Occipital lobe (tissue), 2 donors: ENCODE results near the gene ZNF467. TPM values are rescaled to one million over a fixed set of nuclear protein-coding genes. Genes with fewer than 3 reads are reported as not detected.
A peak's percentile ranks its signal among the peaks of the same experiment; 100 is the strongest.

ENCODE experiments used
- DNase-seq: peaks from one replicate; lab custom pipeline; 2025; lab: John Stamatoyannopoulos, UW
- total RNA-seq: library from RNA; depleted of rRNA; stranded (reverse); fragments of >200 nt; gene quantifications from one replicate; pipeline ENCODE4 v1.2.3, GENCODE V29; 2014

The ZNF467 gene
- total RNA-seq, 1 donor from 2014 or later, result 1.2 TPM

DNA sequence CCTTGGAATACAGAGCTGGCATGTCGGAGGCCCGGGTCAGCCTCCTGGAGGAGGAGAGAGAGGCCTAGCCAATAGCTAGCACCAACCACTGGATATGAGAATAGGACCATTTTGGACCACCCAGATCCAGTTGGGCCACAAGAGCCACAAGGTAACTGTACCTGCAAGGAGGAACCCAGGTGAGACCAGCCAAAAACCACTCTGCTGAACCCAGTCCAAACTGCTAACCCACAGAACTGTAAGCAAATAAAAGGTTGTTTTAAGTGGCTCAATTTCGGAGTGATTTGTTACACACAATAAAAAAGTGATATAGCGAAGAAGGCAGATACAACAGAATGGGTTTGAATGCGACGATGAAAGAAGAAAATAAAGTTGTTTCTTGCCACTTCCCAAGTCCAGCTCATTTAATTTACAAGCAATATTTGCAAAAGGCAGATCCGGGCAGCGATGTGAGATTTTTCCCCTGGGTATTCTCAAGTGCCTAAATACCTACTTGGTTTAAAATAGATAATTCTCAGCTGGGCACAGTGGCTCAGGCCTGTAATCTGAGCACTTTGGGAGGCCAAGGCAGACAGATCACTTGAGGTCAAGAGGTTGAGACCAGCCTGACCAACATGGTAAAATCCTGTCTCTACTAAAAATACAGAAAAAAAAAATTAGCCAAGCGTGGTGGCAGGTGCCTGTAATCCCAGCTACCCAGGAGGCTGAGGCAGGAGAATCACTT, 23.1 kb downstream of the ZNF467 start:
- DNase-seq, result no peak

DNA sequence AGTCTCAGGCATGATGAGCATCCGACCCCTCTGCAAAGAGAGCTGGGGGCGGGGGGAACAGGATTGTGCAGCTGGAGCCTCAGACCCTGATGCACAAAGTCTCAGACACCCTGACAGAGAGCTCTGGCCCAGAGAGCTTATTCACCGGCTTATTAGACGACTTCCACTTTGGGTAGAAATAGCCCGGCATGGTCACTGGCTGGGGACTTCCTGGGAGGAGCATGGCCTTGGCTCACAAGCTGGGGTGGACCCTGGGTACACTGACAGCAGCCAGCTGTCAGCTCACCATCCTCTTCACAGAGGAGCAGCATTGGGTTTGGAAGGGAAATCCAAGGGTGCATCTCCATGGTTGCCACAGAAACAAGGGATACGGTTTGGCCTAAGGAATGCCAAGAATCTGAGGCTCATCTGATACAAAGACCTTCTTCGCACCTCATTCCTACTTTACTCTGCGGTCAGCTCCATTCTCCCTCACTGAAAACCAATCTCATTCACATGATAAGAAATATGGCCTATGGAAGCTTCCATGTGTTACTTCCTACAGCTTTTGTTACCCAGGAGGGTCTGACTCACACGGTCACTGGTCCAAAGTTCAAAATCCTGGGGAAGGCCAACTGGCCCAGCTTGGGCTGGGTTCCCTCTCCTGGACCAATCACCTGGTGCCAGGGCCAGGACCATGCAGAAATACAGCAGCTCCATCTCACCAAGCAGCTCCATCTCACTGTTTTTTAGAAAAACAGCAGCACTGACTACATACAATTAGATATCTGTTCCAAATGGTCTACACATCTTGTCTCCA, 25.1 kb downstream of the ZNF467 start:
- DNase-seq, result no peak

GRCh38 chr7:149743476-149744255, 29.7 kb downstream of the ZNF467 start:
- no peak for DNase-seq

GRCh38 chr7:149742075-149742701, 31.2 kb downstream of the ZNF467 start:
- DNase-seq, result peak; percentile 66

DNA sequence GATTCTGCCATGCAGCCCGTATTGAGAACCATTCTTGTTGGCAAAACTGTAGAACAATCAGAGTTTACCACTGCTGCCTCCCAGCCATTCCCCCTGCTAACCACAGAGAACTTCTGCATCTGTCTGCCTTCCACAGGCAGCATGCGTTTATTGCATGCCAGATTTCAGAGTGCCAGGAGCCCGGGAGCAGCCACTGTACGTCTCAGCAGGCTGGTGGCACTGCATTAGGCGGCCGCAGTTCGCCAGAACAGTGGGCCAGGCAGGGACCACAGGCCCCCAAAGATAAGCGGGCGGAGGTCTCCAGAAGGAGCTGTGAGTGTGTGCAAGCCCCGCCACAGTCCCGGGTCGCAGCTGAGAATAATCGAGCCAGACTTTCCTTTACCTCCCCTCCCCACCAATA, 31.8 kb downstream of the ZNF467 start:
- peak; percentile 17 for DNase-seq

GRCh38 chr7:149736478-149737360, 36.7 kb downstream of the ZNF467 start:
- DNase-seq, result no peak

DNA sequence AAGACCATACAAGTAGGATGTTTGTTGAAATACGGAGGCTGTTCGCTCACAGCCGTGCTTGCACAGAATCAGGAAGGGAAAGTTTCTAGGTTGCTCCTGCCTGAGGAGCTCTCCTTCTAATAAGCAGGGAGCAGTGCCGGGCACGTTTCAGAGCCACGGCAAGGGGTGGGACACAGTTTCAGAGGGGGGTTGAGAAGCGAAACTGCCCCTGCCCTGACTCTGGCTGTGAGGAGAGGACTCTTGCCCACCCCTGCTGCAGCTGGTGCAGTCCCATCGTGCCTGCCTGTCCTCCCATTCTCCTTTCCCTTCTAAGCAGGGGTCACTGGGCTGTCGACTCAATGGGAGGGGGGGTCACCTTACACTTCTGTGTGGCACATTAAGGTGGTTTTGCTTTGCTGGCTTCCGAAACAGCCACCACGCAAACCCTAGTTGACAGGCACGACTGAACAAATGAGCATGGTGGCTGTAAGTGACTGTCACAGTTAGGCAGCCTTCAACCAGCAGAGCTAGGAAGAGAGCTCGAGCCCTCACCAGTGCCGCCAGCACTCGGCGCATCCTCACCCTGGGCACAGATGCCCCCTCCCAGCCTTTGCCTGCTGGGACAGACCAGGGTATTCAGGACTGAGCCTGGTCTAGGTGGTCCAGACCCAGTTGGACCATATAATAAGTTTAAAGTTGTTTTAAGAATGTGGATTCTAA, 37.5 kb downstream of the ZNF467 start:
- no peak for DNase-seq

GRCh38 chr7:149735181-149735602, 38.2 kb downstream of the ZNF467 start:
- no peak for DNase-seq

DNA sequence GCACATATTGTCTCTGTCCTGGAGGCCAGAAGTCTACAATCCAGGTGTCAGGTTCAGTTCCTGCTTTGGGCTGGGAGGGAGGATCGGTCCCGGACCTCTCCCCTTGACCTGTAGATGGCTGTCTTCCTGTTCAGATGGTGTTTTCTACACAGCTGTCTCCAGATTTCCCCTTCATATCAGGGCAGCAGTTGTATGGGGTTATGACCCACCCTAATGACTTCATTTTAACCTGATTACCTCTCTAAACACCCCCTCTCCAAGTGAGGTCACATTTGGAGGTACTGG, 38.7 kb downstream of the ZNF467 start:
- no peak for DNase-seq

GRCh38 chr7:149733924-149734790, 39.2 kb downstream of the ZNF467 start:
- no peak for DNase-seq

DNA sequence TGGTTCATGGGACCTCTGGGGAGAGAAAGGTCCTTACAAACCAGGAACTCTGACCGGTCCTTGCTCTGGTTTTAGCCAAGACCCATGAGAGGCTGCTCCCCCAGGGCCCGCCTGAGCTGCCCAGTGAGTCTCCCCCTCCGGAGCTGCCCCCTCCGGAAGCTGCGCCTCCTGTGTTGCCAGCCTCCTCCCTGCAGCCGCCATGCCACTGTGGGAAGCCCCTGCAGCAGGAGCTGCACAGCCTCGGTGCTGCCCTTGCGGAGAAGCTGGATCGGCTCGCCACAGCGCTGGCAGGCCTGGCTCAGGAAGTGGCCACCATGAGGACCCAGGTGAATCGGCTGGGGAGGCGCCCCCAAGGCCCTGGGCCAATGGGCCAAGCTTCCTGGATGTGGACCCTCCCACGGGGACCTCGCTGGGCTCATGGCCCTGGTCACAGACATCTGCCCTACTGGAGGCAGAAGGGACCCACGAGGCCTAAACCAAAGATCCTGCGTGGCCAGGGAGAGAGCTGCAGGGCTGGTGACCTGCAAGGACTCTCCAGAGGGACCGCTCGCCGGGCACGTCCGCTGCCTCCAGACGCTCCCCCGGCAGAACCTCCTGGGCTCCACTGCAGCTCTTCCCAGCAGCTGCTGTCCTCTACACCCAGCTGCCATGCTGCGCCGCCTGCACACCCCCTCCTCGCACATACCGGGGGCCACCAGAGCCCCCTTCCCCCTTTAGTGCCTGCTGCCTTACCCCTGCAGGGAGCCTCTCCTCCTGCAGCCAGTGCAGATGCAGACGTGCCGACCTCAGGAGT, 40.1 kb downstream of the ZNF467 start:
- no peak for DNase-seq

DNA sequence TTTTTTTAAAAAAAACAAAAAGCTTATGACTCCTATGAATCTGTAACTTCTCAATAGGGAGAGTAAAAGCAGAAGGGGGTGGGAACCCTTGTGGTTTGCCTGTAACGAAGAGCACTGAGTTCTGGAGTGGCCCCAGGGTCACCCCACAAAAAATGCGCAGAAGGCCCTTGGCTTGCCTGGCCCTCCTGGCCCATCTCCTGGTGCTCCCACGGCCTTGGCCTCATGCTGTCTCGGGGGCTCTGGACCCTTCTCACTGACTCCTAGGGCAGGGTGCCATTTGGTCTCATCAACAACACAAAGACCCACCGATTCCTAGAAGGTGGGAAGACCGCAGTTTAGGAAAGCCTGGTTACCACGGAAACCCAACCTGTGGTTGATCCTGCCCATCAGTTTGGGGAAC, 40.8 kb downstream of the ZNF467 start:
- no peak for DNase-seq

DNA sequence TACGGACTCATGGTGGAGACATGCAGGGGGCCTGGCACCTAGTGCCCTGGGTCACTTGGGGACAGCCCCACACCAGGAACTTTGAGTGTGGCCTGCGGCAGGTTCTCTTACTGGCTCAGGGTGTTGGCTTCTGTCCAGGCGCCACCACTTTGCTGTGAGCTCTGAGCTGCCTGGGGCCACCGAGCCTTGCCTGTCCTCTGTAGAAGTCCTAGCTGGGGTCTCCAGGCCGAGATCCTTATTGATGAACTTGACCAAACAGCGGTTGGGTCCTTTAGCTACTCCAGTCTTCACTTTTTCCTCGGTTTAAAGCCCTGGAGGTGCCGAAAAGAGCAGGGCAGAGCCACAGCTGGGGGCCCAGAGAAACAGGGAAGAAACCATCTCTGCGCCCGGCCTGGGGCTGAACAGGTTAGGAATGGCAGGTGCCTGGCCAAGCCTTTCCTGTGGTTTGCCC, 41.3 kb downstream of the ZNF467 start:
- DNase-seq, result no peak

- no peak for DNase-seq
Observed at GRCh38 chr7:149731207-149731955, 42.0 kb downstream of the ZNF467 start.

GRCh38 chr7:149729983-149730801, 43.2 kb downstream of the ZNF467 start:
- peak; percentile 11 for DNase-seq

DNA sequence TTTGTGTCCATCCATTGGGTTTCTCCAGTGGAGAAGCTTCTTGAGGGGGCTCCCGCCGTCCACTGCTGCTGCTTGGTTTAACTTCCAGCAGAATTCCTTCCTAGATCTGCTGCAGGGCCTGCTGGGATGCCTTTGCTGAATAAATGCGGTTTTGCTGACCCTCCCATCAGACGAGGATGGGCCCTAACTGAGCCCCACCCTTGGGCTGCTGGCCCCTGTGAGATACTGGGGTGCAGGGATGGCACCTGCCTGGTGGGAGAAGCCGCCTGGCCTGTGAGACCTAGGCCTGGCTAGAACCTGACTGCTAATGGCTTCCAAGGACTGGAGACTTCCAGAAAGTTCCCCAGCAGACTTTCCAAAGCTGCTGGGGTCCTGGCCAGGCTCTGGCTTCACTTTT, 43.8 kb downstream of the ZNF467 start:
- DNase-seq, result no peak
